HG03558 (cell line): Measurements from ENCODE around the gene RAB11FIP3.
"Not testable (repeated sequence)": the region's sequence is repeated elsewhere in the genome, so short reads cannot be mapped to it uniquely, and the experiment has no call there.

ENCODE experiments used
- ATAC-seq: cut with Tn5 transposase; IDR thresholded peaks from one replicate; pipeline ENCODE4 v1.9.1; 2021; ENCODE audit warnings: moderate number of reproducible peaks; ENCODE audit not compliant: unreplicated experiment; ENCODE audit errors: extremely low read depth

Gene RAB11FIP3

DNA sequence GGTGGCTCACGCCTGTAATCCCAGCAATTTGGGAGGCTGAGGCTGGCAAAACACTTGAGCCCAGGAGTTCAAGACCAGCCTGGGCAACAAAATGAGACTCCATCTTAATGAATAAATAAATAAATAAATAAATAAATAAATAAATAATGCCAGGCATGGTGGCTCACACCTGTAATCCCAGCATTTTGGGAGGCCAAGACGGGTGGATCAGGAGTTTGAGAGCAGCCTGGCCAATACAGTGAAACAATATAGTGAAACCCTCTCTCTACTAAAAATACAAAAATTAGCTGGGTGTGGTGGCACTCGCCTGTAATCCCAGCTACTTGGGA lies 10.3 kb upstream of the RAB11FIP3 start:
- not testable (repeated sequence) for ATAC-seq

DNA sequence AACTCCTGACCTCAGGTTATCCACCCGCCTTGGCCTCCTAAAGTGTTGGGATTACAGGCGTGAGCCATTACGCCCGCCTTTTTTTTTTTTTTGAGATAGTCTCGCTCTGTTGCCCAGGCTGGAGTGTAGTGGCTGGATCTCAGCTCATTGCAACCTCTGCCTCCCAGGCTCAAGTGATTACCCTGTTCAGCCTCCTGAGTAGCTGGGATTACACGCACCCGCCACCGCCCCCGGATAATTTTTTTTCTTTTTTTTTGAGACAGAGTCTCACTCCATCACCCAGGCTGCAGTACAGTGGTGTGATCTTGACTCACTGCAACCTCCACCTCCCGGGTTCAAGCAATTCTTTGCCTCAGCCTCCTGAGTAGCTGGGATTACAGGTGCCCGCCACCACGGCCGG lies 3.3 kb upstream of the RAB11FIP3 start:
- not testable (repeated sequence) for ATAC-seq

DNA sequence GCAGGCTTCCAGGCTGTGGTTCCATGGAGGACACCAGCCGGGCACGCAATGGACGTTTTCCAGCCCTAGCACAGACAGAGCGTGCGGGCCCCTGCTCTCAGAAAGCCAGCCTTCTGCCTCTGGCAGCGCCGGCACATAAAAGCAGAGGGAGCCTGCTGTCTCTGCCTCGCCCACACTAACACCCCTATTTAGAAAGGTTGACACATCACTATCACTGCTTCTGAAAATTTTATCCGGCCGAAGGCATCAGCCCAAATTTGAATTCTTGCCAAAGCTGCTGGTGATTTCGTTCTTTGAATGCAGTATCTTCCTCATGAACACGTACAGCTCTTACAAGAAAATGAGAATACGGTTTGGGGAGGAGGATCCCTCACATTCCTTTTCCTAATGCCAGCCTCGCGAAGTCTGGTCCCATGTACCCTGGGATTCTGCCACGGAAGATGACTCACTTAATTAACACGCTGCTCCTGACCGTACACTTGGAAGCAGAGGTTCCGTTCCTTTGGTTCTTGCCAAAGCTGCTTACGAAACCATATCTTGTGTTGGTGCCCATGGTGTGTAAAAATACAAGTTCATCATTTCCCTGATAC lies 1.3 kb upstream of the RAB11FIP3 start:
- ATAC-seq, result no peak

DNA sequence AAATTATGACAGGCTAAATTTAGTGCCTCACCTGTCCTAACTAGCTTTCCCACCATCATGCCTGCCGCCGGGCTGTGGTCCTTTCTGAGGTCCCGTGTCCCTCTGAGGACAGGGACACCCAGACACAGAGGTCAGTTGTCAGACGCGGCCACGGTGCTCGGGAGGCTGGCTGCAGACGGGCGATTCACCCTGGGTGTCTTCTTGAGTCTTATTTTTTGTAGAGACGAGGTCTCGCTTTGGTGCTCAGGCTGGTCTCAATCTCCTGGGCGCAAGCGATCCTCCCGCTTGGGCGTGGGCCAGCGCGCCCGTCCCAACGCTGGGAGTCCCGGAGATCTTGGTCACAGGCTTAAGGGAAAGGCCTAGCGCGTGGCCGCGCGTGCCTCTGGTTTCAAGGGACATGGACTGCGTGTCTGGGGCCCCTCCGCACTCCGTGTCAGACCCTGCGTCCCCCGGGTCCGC lies 797 bp upstream of the RAB11FIP3 start:
- ATAC-seq, result no peak

DNA sequence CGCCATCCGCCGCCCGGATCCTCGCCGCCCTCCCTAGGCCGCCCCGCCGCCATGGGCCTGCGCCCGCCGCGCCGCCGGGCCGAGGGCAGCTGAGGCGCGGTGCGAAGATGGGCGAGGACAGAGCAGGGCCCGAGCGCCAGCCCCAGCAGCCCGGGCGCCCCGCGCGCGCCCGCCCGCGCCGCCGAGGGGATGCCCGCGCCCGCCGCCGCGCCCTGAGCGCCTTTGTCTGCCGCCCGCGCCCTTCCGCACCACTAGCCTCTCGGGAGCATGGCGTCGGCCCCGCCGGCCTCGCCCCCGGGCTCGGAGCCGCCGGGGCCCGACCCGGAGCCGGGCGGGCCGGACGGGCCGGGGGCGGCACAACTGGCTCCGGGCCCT lies 278 bp downstream of the RAB11FIP3 start:
- peak; percentile 22 for ATAC-seq

DNA sequence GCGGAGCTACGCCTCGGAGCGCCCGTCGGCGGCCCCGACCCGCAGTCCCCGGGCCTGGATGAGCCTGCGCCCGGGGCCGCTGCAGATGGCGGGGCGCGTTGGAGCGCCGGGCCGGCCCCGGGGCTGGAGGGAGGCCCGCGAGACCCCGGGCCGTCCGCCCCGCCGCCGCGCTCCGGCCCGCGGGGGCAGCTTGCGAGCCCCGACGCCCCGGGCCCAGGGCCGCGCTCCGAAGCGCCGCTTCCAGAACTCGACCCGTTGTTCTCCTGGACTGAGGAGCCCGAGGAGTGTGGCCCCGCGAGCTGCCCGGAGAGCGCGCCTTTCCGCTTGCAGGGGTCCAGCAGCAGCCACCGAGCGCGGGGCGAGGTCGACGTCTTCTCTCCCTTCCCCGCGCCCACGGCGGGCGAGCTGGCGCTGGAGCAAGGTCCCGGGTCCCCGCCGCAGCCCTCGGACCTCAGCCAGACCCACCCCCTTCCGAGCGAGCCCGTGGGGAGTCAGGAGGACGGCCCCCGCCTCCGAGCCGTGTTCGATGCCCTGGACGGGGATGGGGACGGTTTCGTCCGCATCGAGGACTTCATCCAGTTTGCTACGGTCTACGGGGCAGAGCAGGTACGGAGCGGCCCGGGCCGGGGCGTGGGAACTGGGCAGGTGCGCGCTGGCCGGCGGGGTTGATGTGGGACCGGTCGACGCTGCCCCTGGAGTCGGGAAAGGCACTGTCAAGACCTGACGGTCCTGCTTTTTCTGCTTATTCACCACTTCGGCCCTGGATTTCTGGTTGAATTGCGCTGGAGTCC lies 861 bp downstream of the RAB11FIP3 start:
- no peak for ATAC-seq

DNA sequence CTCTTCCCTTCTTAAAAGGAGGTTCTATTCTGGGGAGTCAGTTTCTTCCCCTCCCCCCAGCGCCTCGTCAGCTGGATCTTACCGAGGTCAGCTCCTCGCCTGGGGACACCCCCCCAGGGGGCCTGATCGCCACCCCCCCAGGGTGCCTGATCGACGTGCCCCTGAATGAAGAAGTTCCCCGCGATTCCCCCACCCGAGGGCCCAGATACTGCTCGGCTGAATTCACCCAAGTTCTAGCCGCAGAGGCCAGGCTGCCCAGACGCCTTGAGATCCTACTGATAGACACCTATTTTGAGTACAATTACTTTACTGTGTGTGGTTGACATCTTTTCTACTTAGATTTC lies 1.4 kb downstream of the RAB11FIP3 start:
- ATAC-seq, result no peak

DNA sequence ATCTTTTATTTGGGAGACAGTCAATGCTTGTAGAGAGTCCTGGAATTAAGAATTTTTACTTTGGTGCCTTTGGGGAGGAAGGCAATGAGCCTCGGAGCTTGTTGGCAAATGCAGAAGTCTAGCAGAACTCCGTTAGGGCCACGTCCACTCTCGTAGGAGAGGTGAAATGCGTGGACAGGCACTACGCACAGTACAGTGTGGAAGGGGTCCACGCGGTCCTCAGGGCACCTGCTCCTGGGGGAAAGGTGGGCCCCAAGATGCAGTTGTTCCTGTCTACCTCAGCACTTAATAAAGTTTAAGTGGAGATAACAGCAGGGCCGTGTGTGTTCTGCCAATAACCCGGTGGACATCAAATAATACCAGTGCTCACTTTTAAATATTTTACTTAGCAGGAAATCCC lies 1.8 kb downstream of the RAB11FIP3 start:
- ATAC-seq, result no peak

DNA sequence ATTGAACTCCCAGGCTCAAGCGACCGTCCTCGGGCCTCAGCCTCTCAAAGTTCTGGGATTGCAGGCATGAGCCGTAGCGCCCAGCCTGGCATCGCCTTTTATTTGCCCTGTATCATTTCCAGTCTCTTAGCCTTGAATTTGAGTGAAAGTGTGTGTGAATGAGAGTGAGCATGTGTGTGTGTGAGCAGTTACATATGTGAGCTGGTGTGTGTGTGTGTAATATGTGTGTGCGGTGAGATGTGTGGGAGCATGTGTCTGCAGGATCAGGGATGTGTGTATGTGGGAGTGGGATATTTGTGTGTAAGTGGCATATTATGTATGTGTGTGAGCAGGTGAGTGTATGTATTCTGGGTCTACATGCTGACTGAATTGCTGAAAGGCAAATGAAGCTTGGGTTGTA lies 5.5 kb downstream of the RAB11FIP3 start:
- ATAC-seq, result no peak

DNA sequence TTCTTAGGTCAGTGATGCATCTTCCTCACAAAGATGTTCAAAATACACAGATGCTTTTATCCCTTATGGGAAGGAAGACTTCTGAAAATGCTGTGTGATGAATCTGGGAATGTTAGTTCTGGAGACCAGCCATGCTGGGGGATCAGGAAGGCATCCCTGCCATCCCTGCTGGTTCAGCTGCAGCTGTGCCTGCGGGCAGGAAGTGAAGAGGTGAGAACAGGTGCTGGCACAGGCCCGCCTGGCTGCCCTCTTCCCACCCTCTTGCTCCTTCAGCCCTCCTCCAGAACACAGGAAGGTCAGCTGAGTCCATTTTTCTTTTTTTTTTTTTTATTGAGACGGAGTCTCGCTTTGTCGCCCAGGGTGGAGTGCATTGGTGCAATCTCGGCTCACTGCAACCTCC lies 15.2 kb downstream of the RAB11FIP3 start:
- ATAC-seq, result no peak

DNA sequence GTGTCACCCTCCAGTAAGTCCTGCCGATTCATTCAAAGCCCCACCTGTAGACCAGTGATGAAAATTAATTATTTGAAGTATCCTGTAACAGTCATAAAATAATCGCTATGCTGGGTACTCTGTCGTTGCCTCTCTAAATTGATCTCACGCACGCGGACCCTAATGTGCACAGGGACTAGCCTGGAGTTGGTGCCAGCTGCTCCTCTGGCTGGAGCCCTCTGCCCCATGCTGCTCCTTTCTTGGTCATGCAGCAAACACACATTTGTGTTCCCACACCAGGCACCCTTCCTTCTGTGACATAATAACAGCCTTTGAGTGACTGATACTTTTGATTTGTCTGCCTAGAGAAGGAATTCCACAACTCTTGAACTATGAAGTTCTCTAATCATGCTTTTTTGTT lies 16.0 kb downstream of the RAB11FIP3 start:
- ATAC-seq, result no peak

DNA sequence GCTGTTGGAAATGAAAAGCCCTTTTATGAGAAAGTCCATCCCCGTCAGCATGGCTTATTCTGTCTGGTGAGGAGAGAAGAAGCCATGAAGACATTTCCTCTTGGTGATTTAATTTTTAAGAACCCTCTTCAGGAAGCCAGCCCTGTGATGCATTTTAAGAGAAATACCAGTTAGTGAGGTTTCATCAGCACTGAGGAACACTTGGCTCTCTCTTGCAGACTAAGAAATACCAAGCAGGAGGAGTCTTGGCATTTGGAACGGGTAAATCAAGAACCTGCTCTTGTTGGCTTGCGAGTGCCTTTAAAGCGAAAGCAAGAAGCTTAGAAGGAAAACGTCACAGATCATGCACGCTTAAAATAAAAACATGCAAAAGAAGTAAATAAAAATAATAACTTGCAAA lies 17.5 kb downstream of the RAB11FIP3 start:
- ATAC-seq, result no peak

DNA sequence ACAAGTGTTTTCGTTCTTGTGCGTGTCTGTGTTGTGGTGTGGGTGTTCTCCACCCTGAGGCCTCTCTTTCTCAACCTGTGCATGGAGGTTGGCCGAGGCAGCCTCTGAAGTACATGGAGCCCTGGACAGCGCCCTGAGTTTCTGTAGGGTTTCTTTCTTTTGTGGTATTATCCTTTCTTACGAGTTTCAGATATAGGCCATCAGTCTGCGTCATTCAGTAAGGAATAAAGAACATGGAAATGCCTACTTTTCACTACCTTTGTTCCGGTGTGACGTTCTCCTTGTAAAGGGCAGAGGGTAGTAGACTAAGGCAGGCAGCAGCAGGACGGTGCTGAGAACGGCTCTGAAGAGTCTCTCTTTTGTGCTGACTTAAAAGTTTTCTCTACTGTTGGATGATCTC lies 18.6 kb downstream of the RAB11FIP3 start:
- no peak for ATAC-seq

DNA sequence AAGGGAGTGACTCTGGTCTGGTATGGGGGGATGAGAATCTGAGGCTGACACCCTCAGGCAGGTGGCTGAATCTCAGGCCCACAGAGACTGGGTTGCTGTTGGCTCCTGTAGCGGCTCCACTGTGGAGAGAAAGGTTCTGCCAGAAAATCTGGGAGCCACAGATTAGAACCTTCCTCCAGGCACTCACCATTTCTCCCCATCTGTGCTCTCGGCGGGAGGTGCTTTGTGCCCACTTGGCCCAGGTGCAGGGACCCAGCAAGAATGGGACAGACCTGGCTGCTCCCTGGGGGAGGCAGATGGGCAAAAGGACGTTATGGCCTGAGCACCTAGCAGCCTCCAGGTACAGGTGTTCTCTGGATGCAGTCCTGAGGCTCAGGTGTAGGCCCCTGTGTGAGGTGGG lies 20.1 kb downstream of the RAB11FIP3 start:
- no peak for ATAC-seq

DNA sequence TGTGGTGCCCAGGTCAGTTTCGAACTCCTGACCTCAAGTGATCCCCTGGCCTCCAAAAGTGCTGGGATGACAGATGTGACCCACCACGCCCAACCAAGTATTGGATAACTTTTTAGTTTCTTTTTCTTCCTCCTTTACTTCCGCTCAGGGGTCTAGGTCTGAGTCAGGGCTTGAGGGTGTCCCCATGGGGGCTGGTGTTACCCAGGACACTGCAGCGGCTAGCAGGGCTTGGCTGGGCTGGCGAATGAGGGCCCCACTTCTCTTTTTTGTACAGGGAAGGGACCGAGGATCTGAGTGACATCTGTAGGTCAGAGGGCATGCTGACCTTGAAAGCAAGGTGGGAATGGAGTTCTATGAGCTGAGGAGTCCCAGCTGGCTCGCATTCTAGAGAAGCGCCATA lies 24.9 kb downstream of the RAB11FIP3 start:
- ATAC-seq, result no peak

DNA sequence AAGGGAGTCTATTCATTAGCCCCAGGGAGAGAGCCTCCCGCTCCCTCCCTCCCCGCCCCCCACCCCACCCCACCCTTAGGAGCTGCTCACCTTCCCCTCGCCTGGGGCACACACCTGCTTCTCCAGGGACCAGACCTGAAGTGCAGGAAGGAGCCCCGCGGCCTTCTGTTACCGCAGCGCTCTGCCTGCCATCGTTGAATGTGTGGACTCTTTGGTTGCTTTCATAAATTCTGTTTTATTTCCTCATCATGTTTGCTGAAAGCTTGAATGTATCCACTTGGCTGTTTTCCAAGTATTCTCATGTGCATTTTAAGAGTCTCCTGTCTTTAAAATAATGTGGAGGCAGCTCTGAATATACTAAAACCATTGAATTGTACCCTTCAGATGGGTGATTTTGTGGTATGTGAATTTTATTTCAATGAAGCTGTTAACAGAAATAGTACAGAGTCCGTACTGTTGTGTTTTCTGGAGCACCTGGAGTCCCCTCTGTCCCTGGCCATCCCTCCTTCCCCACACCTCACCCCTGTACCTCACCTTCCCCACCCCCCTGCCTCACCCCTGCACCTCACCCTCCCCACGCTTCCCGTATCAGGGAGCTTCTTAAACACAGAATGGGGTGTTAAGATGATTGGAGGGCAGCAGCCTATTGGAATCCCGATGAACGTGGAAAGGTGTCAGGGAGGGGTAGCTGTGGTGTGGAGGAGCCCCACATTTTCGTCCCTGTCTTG lies 25.5 kb downstream of the RAB11FIP3 start:
- no peak for ATAC-seq

DNA sequence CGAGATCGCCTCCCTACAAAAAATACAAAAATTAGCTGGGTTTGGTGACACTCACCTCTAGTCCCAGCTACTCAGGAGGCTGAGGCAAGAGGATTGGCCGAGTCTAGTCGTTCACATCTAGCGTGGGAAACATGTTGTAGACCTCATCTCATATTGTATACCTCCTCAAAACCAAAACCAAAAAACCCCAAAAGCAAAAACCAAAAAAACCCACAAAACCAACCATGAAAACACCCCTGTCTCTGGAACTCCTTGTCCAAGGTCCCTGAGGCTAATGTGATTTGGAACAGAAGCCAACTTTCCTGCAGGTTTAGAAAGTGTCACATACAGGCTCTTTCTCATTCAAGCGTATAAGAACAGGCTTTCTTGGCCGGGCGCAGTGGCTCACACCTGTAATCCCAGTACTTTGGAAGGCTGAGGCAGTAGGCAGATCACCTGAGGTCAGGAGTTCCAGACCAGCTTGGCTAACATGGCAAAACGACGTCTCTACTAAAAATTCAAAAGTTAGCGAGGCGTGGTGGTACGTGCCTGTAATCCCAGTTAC lies 29.0 kb downstream of the RAB11FIP3 start:
- no peak for ATAC-seq

DNA sequence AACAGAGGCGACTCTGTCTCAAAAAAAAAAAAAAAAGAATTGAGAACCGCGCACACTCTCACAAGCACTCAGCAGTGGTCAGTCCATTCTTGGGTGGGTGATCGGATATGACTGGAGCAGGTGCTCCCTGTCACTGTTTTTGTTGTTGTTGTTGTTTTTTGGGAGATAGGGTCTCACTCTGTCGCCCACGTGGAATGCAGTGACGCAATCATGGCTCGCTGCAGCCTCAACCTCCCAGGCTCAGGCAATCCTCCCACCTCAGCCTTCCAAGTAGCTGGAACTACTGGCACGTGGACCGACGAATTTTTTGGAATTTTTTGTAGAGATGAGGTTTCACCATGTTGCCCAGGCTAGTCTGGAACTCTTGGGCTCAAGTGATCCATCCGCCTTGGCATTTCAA lies 30.0 kb downstream of the RAB11FIP3 start:
- no peak for ATAC-seq

DNA sequence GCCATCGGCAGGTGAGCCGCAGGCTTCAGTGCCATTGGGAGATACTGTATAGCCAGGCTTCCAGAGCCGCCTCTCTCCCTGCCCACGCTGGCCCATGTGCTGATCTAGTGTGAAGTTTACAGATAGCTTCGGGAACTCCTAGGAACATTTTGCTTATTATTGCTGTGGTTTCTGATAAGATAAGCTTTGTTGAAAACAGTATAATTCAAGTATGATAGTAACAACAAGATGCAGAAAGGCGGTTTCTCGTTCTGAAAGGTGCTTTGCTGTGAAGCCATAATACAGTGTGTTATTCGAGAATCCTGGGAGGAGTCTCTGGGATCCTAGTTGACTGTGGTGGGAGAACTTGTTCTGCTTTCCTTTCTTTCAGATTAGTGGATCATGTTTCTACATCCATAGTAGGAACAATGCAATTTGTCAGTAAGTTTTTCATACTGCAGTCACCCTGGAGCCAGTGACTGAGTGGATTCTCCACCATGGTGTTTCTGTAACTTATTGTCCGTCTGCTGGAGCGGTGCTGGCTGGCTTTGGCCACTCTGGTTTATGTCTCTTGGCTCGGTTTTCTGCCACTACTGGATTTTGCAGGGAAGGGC lies 31.5 kb downstream of the RAB11FIP3 start:
- no peak for ATAC-seq

DNA sequence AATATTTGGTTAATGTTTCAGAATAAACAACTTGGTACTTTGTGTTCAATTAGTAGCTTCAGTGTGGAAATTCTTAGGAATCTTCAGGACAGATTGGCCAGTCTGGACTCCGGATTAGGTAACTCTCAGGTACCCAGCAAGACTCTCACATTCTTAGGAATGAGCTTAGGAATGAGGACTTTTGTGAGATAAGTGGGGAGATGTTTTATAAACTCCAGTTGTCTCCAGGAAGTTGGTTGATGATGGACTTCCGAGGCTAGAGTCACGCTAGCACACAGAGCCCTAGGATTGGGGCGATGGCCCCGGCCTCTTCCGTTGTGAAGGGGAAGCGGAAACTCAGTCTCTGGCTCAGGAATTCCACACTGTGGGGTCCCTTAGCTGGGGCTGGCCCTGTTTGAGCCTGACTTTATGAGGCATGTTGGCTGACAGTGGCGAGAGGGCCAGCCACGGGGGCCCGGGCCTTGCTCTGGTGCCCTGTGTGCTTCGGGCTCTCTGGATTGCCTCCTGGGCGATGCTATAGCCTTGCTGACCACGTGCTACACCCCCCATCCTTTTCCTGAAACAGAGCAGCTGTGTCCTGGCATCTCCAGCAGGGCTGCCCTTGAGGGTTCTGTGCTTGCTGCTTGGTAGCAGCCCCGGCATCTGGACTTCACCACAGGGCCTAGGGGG lies 32.4 kb downstream of the RAB11FIP3 start:
- ATAC-seq, result no peak

DNA sequence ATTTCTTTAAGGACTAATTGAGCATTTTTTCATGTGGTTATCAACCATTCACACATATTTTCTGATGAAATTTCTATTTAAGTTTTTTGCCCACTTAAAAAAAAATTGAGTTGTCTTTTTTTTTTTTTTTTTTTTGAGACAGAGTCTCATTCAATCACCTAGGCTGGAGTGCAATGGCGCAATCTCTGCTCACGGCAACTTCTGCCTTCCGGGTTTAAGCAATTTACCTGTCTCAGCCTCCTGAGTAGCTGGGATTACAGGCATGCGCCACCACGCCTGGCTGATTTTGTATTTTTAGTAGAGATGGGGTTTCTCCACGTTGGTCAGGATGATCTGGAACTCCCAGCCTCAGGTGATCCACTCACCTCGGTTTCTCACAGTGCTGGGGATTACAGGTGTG lies 34.3 kb downstream of the RAB11FIP3 start:
- no peak for ATAC-seq
